Endothelial cell of umbilical vein (primary cell): ENCODE data around the gene PARP12. TPM values are rescaled to one million over a fixed set of nuclear protein-coding genes. Genes with fewer than 3 reads are reported as not detected.

Experiments
- BruUV-seq: library from RNA; stranded (reverse); fragments of 400-500 nt; replicated peaks from 2 replicates; lab custom pipeline; 2021; lab: Mats Ljungman, UMichigan
- CTCF ChIA-PET: fragments of 300-600, 350-600 bp; sonication (Branson Sonifier 250); formaldehyde crosslinking; loops from one replicate; lab custom pipeline; 2021; ENCODE audit warnings: antibody characterized with exemption, inconsistent platforms; lab: Charles Lee
- POLR2A ChIA-PET: fragments of 300-600, 350-600 bp; sonication (Branson Sonifier 250); formaldehyde crosslinking; loops from one replicate; lab custom pipeline; 2021; ENCODE audit warnings: antibody characterized with exemption, inconsistent platforms; lab: Charles Lee
- DNase-seq: peaks from one replicate; pipeline ENCODE4 v3.0.0-alpha.2; 2011; ENCODE audit warnings: low read depth, low spot score
- FAIRE-seq: peaks from 2 replicates; lab custom pipeline; 2011; peaks lifted over from hg19 to GRCh38; lab: Jason Lieb, UNC
- H2AFZ ChIP-seq: 2 replicates; pipeline ENCODE4 v1.6.0; 2012; ENCODE audit warnings: low read depth, low read length, control low read depth, inconsistent platforms
- H3K27ac ChIP-seq: 2 replicates; pipeline ENCODE4 v1.5.1; 2011; ENCODE audit warnings: low read depth, mild to moderate bottlenecking, control low read depth, low read length, moderate library complexity; ENCODE audit not compliant: insufficient read depth
- H3K27me3 ChIP-seq, 2 experiments: 2 replicates each; pipeline versions ENCODE4 v1.6.0 to v1.6.1; 2011; ENCODE audit warnings: low read length in 2 of 2, mixed read lengths in 1 of 2; ENCODE audit not compliant: control insufficient read depth in 2 of 2, insufficient read depth in 2 of 2
- H3K36me3 ChIP-seq, 2 experiments: 2 replicates in 1 of 2; 3 replicates in 1 of 2; pipeline ENCODE4 v1.5.1; 2011; ENCODE audit warnings: low read length in 2 of 2, mild to moderate bottlenecking in 1 of 2, moderate library complexity in 1 of 2; ENCODE audit not compliant: control insufficient read depth in 2 of 2, insufficient read depth in 2 of 2; ENCODE audit errors: extremely low read depth in 1 of 2
- H3K4me1 ChIP-seq: 3 replicates; pipeline ENCODE4 v1.5.1; 2011; ENCODE audit warnings: mild to moderate bottlenecking, low read length; ENCODE audit not compliant: control insufficient read depth, insufficient read depth; ENCODE audit errors: extremely low read depth
- H3K4me2 ChIP-seq: 2 replicates; pipeline ENCODE4 v1.6.1; 2011; ENCODE audit warnings: low read length, control low read depth, mixed read lengths; ENCODE audit not compliant: insufficient read depth
- H3K4me3 ChIP-seq, 3 experiments: fragments of 200-600 bp in 1 of 3; sonication (generic), shearing (Covaris generic) in 1 of 3; replicated peaks in 1 of 3; 2 replicates each; pipeline ENCODE4 v1.5.1; 2011 to 2016; ENCODE audit warnings: control low read depth in 3 of 3, low read length in 3 of 3, mild to moderate bottlenecking in 2 of 3, inconsistent platforms in 1 of 3, low read depth in 1 of 3, moderate library complexity in 1 of 3; ENCODE audit not compliant: insufficient read depth in 1 of 3
- H3K79me2 ChIP-seq: 2 replicates; pipeline ENCODE4 v1.6.0; 2012; ENCODE audit warnings: low read length, inconsistent platforms; ENCODE audit not compliant: control insufficient read depth, insufficient read depth
- H3K9ac ChIP-seq: replicated peaks from 2 replicates; pipeline ENCODE3; 2011; ENCODE audit warnings: low read length, control low read depth; ENCODE audit not compliant: insufficient read depth; ENCODE audit errors: extremely low read depth
- H3K9me1 ChIP-seq: replicated peaks from 3 replicates; pipeline ENCODE4 v1.6.0; 2011; ENCODE audit warnings: mild to moderate bottlenecking, low read length; ENCODE audit not compliant: control insufficient read depth, insufficient read depth; ENCODE audit errors: extremely low read depth
- H3K9me3 ChIP-seq: replicated peaks from 2 replicates; pipeline ENCODE4 v1.5.1; 2012; ENCODE audit warnings: low read length, inconsistent platforms; ENCODE audit not compliant: control insufficient read depth, insufficient read depth
- H4K20me1 ChIP-seq: replicated peaks from 2 replicates; pipeline ENCODE3; 2011; ENCODE audit warnings: mild to moderate bottlenecking, low read length; ENCODE audit not compliant: control insufficient read depth, insufficient read depth; ENCODE audit errors: extremely low read depth
- EZH2 ChIP-seq: IDR thresholded peaks from 2 replicates; pipeline ENCODE4 v1.6.1; 2012; ENCODE audit warnings: borderline replicate concordance, low read depth, mild to moderate bottlenecking, moderate library complexity, low read length, inconsistent platforms; ENCODE audit not compliant: severe bottlenecking
- FOS ChIP-seq: IDR thresholded peaks from 2 replicates; pipeline ENCODE4 v1.6.1; 2011; ENCODE audit warnings: mild to moderate bottlenecking, low read length, moderate library complexity, borderline replicate concordance; ENCODE audit not compliant: insufficient read depth
- GATA2 ChIP-seq: IDR thresholded peaks from 2 replicates; pipeline ENCODE4 v1.7.0; 2011; ENCODE audit warnings: low read depth, mild to moderate bottlenecking, moderate library complexity, mixed read lengths, low read length; ENCODE audit not compliant: insufficient read length, insufficient read depth
- JUN ChIP-seq: IDR thresholded peaks from 2 replicates; pipeline ENCODE4 v1.6.1; 2011; ENCODE audit warnings: borderline replicate concordance, low read depth; ENCODE audit not compliant: insufficient read length, insufficient read depth
- MYC ChIP-seq: IDR thresholded peaks from one replicate; pipeline ENCODE4 v1.6.1; 2011; ENCODE audit warnings: mild to moderate bottlenecking, low read depth, low read length
- POLR2A ChIP-seq: IDR thresholded peaks from 2 replicates; pipeline ENCODE4 v1.6.1; 2012; ENCODE audit warnings: low read depth, mild to moderate bottlenecking, control low read depth, low read length
- POLR2AphosphoS5 ChIP-seq: IDR thresholded peaks from 2 replicates; pipeline ENCODE4 v1.6.1; 2012; ENCODE audit warnings: low read depth, mild to moderate bottlenecking, control low read depth, low read length, moderate library complexity; ENCODE audit not compliant: insufficient read depth
- dilution Hi-C: fragments of 300-500 bp; cut with MboI; formaldehyde crosslinking; loops from one replicate; pipeline ENCODE4 v1.15.0; 2019; ENCODE audit warnings: low sequenced_read_pairs; ENCODE audit not compliant: extremely low pct_ligation_motif_present
- intact Hi-C: fragments of 100-400 bp; cut with micrococcal nuclease; formaldehyde crosslinking; loops from one replicate; pipeline ENCODE4 v1.10.0; 2022
- polyA plus RNA-seq, 4 experiments: library from polyadenylated mRNA; depleted of rRNA in 3 of 4; stranded (reverse) in 3 of 4; unstranded in 1 of 4; fragments of >200 nt; gene quantifications; 2 replicates each; pipeline versions ENCODE4 v1.2.1 to v1.2.3, GENCODE V29; 2011 to 2012; ENCODE audit warnings: missing spikeins in 1 of 4
- total RNA-seq: library from RNA; stranded (reverse); gene quantifications from 2 replicates; pipeline ENCODE4 v1.2.3, GENCODE V29; 2021
- TF ChIP-seq, protein P1 (sequence below), 2 donors: IDR thresholded peaks; 1 replicate in 1 of 2; 2 replicates in 1 of 2; pipeline ENCODE4 v1.5.1; 2011; ENCODE audit warnings: low read length in 2 of 2, mild to moderate bottlenecking in 2 of 2, moderate library complexity in 2 of 2, control low read depth in 1 of 2, inconsistent platforms in 1 of 2, low read depth in 1 of 2; ENCODE audit not compliant: insufficient read depth in 1 of 2; ENCODE audit errors: extremely low read depth in 1 of 2
- TF ChIP-seq, protein P2 (sequence below): IDR thresholded peaks from 2 replicates; pipeline ENCODE4 v1.6.1; 2011; ENCODE audit not compliant: insufficient read depth, insufficient read length

PARP12 gene
- total and polyA plus RNA-seq, 2 donors (not counting 3 experiments of a cell fraction or from before 2014, with no cell fraction given), result 65.4 to 83.2 TPM

DNA sequence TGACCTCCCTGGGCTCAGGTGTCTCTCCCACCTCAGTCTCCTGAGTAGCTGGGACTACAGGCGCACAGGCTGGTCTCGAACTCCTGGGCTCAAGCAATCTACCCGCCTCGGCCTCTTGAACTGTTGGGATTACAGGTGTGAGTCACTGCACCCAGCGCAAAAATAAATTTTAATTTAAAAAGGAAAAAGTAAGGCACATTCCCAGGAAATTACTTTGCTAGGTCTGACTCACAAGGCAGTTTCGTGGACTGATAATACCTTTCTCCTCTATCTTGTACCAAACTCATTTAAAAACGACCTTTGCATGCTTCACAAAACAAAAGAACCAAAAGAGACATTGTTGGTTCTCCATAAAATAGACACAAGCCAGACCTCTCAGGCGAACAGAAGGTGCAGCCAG is 29.7 kb downstream of the PARP12 start:
- ChIA-PET POLR2A (no interaction called here), CTCF (interaction anchor here (0.9 kb wide), 1 partner anchor 9 kb away, joined by 3 read pairs; no protein-coding TSS in a partner anchor)
- Histone ChIP-seq H3K9me1 (no peaks in the 10 kb centered on the region), H3K27ac (no peak overlapping the region), H3K4me1 (peaks cover 19% of the 10 kb centered on the region), H3K9me3 (no peaks in the 10 kb centered on the region), H3K4me2 (no peak overlapping the region), H4K20me1 (no peaks in the 10 kb centered on the region), H3K9ac (no peak overlapping the region), H2AFZ (no peak overlapping the region), H3K27me3 (no peaks in the 10 kb centered on the region), H3K36me3 (peaks cover 11 to 17% of the 10 kb centered on the region in 2 experiments), H3K4me3 (no peak overlapping the region), H3K79me2 (peaks cover 14% of the 10 kb centered on the region)
- FAIRE-seq (peak; percentile 81), DNase-seq (peak; percentile 29)
- intact Hi-C loops (no loop called here), dilution Hi-C loops (no loop called here)
- BruUV-seq, result no TSS peak
- TF ChIP-seq EZH2 (no peak), FOS (peak; percentile 80), POLR2AphosphoS5 (no peak)

DNA sequence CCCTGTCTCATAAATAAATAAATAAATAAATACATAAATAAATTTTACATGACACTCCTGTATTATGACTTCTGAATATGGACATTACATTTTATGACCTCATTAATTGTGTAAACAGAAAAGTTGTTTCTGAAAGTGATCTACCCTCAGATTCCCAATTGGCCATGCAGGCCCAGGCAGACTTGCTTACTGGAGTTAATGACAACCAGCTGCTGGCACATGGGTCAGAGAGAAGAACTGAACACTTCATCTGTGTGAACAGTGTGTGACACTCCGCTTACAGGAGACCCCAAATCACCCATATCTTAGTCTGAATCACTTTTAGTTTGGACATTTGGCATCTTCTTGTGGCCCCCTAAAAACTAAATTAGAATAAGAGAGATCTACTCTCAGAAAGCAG is 31.4 kb downstream of the PARP12 start:
- BruUV-seq, result no TSS peak
- intact Hi-C loops, result no loop called here
- H2AFZ ChIP-seq, result no peak overlapping the region
- TF ChIP-seq FOS, result no peak
- TF ChIP-seq EZH2, result no peak
- no peak for TF ChIP-seq POLR2AphosphoS5
- TF ChIP-seq JUN, result no peak
- TF ChIP-seq POLR2A, result no peak
- TF ChIP-seq MYC, result no peak
- TF ChIP-seq GATA2, result no peak
- TF ChIP-seq, protein P1, sequence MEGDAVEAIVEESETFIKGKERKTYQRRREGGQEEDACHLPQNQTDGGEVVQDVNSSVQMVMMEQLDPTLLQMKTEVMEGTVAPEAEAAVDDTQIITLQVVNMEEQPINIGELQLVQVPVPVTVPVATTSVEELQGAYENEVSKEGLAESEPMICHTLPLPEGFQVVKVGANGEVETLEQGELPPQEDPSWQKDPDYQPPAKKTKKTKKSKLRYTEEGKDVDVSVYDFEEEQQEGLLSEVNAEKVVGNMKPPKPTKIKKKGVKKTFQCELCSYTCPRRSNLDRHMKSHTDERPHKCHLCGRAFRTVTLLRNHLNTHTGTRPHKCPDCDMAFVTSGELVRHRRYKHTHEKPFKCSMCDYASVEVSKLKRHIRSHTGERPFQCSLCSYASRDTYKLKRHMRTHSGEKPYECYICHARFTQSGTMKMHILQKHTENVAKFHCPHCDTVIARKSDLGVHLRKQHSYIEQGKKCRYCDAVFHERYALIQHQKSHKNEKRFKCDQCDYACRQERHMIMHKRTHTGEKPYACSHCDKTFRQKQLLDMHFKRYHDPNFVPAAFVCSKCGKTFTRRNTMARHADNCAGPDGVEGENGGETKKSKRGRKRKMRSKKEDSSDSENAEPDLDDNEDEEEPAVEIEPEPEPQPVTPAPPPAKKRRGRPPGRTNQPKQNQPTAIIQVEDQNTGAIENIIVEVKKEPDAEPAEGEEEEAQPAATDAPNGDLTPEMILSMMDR (IDR thresholded peaks at IDR 0.05; ENCODE audit: extremely low read depth in 1 of 2, insufficient read depth in 1 of 2, low read depth in 1 of 2, low read length in 2 of 2), result no peak
- TF ChIP-seq, protein P2, sequence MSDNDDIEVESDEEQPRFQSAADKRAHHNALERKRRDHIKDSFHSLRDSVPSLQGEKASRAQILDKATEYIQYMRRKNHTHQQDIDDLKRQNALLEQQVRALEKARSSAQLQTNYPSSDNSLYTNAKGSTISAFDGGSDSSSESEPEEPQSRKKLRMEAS, result no peak
- no peak overlapping the region for H3K4me2 ChIP-seq
- no peak overlapping the region for H3K27ac ChIP-seq
- no peaks in the 10 kb centered on the region for H4K20me1 ChIP-seq
- DNase-seq (no peak), FAIRE-seq (no peak)
- CTCF ChIA-PET, result no interaction called here
- H3K27me3 ChIP-seq, result no peaks in the 10 kb centered on the region
- no peaks in the 10 kb centered on the region for H3K9me3 ChIP-seq
- H3K79me2 ChIP-seq, result peaks cover 1% of the 10 kb centered on the region
- H3K9me1 ChIP-seq, result no peaks in the 10 kb centered on the region
- H3K9ac ChIP-seq, result no peak overlapping the region
- dilution Hi-C loops, result no loop called here
- H3K4me3 ChIP-seq, result no peak overlapping the region
- peaks cover 19% of the 10 kb centered on the region for H3K4me1 ChIP-seq
- H3K36me3 ChIP-seq, result peaks cover 8 to 20% of the 10 kb centered on the region in 2 experiments
- POLR2A ChIA-PET, result no interaction called here
